GM08714 (cell line): ENCODE data around the gene CEP85.
"Not testable (repeated sequence)": the region's sequence is repeated elsewhere in the genome, so short reads cannot be mapped to it uniquely, and the experiment has no call there.

Experiments
- H3K4me3 ChIP-seq: fragments of 200-500 bp; sonication (Bioruptor generic); 2 replicates; pipeline ENCODE4 v1.5.1; 2014; ENCODE audit warnings: mild to moderate bottlenecking, low read length, inconsistent platforms
- ZNF274 ChIP-seq: IDR thresholded peaks from 2 replicates; pipeline ENCODE4 v1.6.1; 2012; ENCODE audit warnings: mild to moderate bottlenecking, low read depth, low read length

Gene CEP85

DNA sequence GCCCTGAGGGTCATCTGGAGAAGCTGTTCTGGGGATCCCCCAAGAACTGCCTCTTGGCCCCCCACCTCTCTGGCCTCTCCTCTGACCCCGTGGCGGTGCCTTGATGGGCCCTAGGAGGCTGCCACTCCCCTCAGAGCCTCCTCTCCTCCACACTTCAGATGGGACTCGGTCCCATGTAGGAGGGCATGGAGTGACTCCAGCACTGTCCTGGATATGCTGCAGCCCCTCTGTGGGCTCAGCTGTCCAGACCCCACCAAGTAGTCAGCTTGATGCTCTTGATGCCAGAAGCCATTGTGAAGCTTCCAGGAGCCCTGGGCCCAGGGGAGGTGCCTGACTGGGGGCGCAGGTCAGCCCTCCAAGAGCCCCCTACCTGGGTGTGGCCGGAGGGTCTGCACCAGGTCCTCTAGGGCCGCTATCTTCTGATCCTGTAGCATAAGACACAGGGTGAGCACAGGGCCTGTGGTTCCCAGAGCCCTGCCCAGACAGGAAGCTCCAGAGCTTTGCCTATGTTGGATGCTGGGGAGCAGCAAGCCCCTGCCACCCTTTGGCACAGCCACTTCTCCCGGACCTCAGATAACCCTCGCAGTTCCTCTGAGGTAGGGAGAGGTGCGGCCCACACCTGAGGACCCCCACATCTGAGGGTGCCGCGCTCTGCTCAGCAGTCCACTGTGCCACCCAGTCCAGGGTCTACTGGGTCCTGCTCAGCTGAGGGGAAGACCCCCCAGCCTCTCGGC is 63.2 kb downstream of the CEP85 start:
- H3K4me3 ChIP-seq, result no peak overlapping the region
- no peak for TF ChIP-seq ZNF274

GRCh38 chr1:26297791-26298124 is 63.8 kb downstream of the CEP85 start:
- no peak overlapping the region for H3K4me3 ChIP-seq
- no peak for TF ChIP-seq ZNF274

DNA sequence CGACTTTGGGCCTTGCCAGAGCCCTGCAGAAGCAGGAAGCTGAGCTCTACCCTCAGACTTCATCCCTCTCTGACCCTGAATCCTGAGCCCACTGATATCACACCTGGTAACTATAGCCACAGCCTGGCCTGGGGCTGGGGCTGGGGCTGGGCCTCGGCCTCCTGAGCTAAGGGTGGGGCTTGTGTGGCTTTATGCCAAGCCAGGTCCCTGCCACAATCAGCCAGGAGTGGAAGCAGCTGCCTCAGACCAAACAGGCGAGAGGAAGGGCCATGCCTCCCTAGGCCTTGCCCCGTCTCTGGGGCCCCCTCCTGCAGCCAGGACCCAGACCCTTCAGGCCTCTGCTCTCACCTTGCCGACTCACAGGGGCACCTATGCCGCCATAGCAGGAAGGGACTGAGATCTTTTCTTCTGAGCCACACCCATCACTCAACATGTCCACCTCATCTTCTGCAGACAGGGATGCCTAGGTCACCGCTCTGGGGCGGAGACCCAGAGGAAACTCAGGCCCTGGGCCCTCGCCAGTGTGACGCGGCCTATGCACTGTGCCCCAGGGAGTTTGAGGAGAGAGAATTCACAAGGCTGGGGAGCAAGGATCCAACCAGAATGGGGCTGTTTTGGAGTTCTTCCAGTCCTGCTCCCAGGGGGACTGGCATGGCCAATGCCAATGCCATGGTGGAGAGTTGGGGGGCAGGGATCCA is 66.7 kb downstream of the CEP85 start:
- H3K4me3 ChIP-seq, result no peak overlapping the region
- no peak for TF ChIP-seq ZNF274

GRCh38 chr1:26302733-26303405 is 68.9 kb downstream of the CEP85 start:
- TF ChIP-seq ZNF274, result no peak
- H3K4me3 ChIP-seq, result no peak overlapping the region

DNA sequence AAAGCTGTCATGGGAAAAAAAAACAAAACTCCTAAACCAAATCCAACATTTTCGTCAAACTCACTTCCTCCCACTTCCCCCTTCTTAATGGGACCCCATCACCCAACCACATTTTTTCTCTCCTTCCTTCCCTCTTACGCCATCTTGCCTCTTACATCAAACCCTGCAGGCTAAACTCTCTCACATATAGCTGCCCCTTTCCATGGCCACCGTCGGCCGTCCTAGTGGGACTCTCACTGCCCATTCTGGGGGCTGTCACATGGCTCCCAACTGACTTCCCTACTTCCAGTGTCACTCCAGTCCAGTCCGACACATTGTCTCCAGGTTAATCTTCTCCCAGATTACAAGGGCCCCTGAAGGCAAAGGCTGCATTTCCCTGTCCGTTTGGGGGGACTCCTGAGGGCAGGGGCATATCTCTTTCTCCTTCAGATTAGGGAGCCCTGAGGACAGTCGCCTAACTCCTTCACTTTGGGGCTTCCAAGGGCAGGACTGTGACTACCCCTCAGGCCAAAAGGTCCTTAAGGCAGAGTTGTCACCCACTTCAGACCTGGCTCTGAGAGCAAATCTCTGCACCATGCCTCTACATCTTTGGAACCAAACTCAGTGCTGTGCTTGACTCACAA is 71.8 kb downstream of the CEP85 start:
- TF ChIP-seq ZNF274, result no peak

GRCh38 chr1:26306290-26307229 is 72.6 kb downstream of the CEP85 start, which contains the start of gene UBXN11:
Gene UBXN11, minus strand, starts transcription at chr1:26306636. Its CDS starts 3,753 bp downstream, at chr1:26302883.
- H3K4me3 ChIP-seq, result peak within 1 kb of the TSS; percentile 67
- TF ChIP-seq ZNF274, result no peak

More for the DNA sequence above, 71.8 kb downstream of the CEP85 start:
- H3K4me3 ChIP-seq, result peak overlapping the region; percentile 67

GRCh38 chr1:26307363-26307781 is 73.4 kb downstream of the CEP85 start:
- TF ChIP-seq ZNF274, result no peak

GRCh38 chr1:26307966-26308899 is 74.2 kb downstream of the CEP85 start:
- not testable (repeated sequence) for H3K4me3 ChIP-seq

More at GRCh38 chr1:26307363-26307781, 73.4 kb downstream of the CEP85 start:
- H3K4me3 ChIP-seq, result peak overlapping the region; percentile 64; the same call in 1 of the 2 replicates

GRCh38 chr1:26314501-26314900 is 80.5 kb downstream of the CEP85 start:
- no peak overlapping the region for H3K4me3 ChIP-seq
- no peak for TF ChIP-seq ZNF274

DNA sequence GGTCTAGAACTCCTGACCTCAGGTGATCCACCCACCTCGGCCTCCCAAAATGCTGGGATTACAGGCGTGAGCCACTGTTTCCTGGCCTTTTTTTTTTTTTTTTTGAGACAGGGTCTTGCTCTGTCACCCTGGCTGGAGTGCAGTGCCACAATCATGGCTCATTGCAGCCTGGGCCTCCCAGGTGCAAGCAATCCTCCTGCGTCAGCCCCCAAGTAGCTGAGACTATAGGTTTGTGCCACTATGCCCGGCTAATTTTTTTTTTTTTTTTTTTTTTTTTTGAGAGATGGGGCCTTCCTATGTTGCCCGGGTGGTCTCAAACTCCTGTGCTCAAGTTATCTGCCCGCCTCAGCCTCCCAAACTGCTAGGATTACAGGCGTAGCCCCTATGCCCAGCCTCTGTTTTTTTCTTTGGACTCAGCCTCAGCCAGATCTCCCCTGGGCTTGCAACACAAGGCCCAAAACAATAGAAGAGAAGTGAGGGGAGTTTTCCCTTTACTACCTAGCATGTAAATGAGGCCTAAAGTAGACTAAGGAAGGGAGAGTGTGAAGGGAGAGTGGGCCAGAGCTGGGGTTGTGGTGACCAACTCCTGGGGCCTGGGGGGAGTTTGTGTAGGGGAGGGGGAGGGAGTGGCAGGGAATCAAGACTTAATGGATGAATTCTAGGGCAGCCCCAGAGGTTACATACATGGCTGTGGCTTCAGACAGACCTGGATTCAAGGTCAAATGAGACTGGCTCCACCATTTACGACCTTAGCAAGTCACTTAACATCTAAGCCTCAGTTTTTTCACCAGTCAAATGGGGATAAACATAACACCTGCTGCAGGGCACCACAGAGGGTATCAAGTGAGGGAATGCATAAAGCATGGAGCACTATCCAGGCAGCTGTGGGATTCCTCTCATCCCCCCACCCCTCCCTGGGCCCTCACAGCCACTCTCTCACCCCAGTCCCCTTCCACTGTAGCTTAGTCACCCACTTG is 82.2 kb downstream of the CEP85 start:
- no peak for TF ChIP-seq ZNF274
- H3K4me3 ChIP-seq, result no peak overlapping the region; the same call in 1 of the 2 replicates

DNA sequence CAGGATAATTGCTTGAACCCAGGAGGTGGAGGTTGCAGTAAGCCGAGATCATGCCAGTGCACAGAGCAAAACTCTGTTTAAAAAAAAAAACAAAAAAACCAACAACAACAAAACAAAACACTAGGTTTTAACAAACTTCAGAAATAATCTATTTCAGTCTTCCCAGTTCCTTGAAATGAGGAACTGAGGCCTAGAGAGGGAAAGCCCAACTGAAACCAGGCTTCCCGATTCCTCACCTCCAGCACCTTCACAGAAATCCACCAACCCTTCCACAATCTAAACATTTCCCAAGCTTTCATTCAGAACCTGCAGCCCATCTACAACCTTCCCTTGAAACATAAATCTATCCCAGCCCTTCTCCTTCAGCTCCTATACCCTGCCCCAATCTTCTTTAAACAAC is 83.1 kb downstream of the CEP85 start:
- peak overlapping the region; percentile 69; the same call in 1 of the 2 replicates for H3K4me3 ChIP-seq

More for the DNA sequence above, 83.1 kb downstream of the CEP85 start:
- TF ChIP-seq ZNF274, result no peak
